AG09309 (cell line): Measurements from ENCODE around the gene AOPEP.

Source experiments
- DNase-seq: peaks from one replicate; pipeline ENCODE4 v3.0.0-alpha.2; 2010; ENCODE audit warnings: low read depth
- H3K4me3 ChIP-seq: 2 replicates; pipeline ENCODE4 v1.5.1; 2011; ENCODE audit warnings: mild to moderate bottlenecking, low read depth, low read length, moderate library complexity; ENCODE audit not compliant: control insufficient read depth
- TF ChIP-seq, protein P1 (sequence below): IDR thresholded peaks from 2 replicates; pipeline ENCODE4 v1.5.1; 2011; ENCODE audit warnings: mild to moderate bottlenecking, low read depth, low read length, inconsistent platforms; ENCODE audit not compliant: insufficient read depth, control insufficient read depth; ENCODE audit errors: missing control alignments

AOPEP gene

DNA sequence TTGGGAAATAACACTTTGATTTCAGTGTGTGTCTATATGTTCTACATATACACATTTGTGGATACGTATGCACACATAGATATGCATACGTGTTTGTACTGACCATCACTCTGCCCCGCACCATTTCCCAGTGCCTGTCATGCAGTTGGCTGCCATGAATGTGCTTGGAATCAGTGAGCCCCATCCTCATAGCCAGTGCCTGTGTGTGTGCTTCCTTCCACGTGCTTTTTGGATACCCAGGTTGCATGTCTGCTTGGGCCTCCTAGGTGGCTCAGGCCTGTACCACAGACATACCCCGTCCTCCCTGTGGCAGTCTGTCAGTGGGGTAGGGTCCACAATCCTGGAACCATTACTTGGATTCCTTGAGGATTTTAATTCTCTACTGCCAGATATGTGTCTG lies 347.4 kb downstream of the AOPEP start:
- no peak overlapping the region for H3K4me3 ChIP-seq
- TF ChIP-seq, protein P1, sequence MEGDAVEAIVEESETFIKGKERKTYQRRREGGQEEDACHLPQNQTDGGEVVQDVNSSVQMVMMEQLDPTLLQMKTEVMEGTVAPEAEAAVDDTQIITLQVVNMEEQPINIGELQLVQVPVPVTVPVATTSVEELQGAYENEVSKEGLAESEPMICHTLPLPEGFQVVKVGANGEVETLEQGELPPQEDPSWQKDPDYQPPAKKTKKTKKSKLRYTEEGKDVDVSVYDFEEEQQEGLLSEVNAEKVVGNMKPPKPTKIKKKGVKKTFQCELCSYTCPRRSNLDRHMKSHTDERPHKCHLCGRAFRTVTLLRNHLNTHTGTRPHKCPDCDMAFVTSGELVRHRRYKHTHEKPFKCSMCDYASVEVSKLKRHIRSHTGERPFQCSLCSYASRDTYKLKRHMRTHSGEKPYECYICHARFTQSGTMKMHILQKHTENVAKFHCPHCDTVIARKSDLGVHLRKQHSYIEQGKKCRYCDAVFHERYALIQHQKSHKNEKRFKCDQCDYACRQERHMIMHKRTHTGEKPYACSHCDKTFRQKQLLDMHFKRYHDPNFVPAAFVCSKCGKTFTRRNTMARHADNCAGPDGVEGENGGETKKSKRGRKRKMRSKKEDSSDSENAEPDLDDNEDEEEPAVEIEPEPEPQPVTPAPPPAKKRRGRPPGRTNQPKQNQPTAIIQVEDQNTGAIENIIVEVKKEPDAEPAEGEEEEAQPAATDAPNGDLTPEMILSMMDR = no peak
- no peak for DNase-seq

DNA sequence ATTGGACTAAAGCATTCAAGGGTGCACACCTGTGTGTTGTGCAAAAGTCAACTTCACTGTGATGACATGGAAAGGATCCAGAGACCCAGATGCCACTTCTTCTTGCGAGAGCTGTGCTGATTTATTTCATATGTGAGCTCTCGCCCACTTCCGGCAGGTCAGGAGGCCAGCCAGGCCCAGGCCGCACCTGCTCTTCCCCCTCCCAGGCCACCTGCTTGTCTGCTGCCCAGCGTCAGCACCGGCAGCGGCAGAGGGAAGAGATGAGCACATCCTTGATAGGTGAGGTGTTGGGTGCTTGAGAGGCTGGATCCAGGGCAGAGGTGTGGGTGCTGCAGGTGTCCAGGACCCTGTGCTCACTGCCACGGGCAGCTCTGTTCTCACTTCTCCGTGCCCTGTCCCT lies 348.1 kb downstream of the AOPEP start:
- TF ChIP-seq, protein P1 = no peak
- no peak overlapping the region for H3K4me3 ChIP-seq
- DNase-seq = no peak

DNA sequence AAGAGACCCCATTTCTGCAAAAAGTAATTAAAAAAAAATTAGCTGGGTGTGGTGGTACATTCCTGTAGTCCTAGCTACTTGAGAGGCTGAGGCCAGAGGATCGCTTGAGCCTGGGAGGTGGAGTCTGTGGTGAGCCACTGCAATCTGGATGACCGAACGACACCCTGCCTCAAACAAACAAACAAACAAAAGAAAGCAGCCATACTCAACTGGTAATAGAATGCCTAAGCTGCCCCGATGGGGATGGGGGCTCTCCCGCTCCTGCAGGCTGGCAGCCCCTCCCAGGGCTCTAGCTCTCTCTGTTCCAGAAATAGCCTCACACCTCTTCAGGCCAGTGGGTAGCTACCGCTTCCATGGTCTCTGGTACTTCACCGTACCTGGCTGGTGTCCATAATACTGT lies 349.2 kb downstream of the AOPEP start:
- TF ChIP-seq, protein P1 = no peak
- no peak overlapping the region for H3K4me3 ChIP-seq
- no peak for DNase-seq

DNA sequence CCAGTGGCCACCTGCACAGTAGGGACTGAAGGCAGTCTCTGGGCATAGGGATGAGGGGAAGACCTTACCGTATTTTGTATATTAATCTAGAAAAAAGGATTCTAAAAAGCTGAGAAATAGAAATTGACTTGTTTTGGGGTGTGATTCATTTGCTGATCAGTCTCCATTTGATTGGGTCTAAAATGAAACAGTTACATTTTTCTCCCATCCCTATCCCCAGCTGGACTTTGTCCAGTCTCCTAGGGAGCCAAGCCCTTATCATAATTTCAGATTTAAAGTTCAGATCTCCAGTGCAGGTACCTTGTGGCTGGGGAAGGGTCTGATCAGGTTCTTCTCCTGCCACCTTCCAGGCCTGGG lies 350.2 kb downstream of the AOPEP start:
- TF ChIP-seq, protein P1 = no peak
- no peak for DNase-seq

DNA sequence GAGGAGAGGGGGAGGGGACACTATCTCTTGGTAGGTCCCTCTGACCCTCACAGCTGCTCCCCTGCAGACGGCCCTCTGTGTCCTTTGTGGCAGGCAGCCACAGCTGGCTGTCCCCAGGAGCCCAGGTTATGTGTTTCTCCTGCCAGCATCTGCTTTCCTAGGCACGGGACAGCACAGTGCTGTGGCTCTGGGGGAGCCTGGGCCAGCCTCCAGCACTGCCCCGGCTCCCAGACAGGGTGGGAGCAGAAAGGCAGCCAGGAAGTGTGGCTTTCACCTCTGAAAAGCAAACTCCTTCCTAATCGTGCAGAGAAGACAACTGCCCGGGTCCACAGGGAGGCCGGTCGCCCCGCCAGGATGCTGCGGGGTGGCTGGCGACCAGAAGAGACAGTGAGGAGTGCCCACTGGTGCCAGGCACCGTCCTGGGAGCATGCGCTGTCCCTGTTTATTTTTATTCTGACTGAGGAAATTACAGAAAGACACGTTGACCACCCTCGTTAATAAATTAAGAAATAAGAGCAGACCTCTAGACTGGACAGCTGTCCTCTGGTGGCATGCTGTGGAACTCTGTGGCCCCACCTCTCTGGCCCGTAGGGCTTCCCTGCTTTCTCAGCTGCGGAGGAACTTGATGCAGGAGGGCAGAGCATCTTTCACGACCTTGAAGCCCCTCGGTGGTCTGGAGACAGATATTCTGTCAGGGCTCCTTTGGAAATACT lies 350.7 kb downstream of the AOPEP start:
- TF ChIP-seq, protein P1 = peak; percentile 16
- H3K4me3 ChIP-seq = no peak overlapping the region
- no peak for DNase-seq

More for the DNA sequence above, 350.2 kb downstream of the AOPEP start:
- H3K4me3 ChIP-seq = no peak overlapping the region

DNA sequence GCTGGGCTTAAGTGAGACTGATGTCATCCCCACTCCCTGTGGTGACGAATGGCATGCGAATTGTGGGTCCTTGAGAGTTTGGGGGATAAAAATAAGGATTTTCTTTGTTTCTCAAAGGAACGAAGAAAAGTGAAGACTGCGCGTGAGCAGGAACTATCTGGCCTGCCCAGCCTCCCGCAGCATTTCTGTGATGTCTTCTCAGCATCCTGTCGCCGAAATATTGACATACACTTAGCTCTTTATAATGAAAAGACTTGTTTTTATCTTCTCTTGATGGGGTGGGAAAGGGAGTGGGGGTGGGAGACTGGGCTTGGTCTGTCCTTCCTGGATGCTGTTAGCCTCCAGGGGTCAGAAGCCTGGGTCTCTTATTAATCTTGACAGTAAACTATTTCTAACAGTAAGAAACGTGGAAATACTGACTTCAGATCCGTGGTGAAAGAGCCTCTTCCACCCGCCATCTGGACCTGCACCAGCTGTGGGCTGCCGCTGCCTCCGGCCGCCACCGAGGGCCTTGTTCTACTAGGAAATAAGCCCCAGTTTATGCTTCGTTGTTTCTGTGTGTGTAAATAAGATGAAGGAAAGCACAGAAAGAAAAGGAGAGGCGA lies 351.4 kb downstream of the AOPEP start:
- no peak overlapping the region for H3K4me3 ChIP-seq
- TF ChIP-seq, protein P1 = no peak
- no peak for DNase-seq
